ENCODE measurements around the gene SGSM1.

SGSM1 gene

GRCh38 chr22:24805790-24806662 lies at the start of gene SGSM1:
SGSM1 (plus strand) TSS chr22:24806211; CDS start chr22:24806326, 115 bp downstream.
- no peak for TF ChIP-seq CTCF (IDR thresholded peaks at IDR 0.05)
- Histone ChIP-seq H3K27ac (peak within 1 kb of the TSS; percentile 59), H3K4me1 (no peaks in the 10 kb centered on the region), H3K9me3 (ENCODE audit: control insufficient read depth, low read length) (no peaks in the 10 kb centered on the region), H2AFZ (peak within 1 kb of the TSS; percentile 93), H3K4me3 (ENCODE audit: low read depth, low read length) (peak within 1 kb of the TSS; percentile 63), H3K79me2 (no peaks in the 10 kb centered on the region), H3K36me3 (ENCODE audit: control insufficient read depth, insufficient read depth, low read length) (no peaks in the 10 kb centered on the region), H3K9ac (no peak within 1 kb of the TSS), H3K27me3 (ENCODE audit: control insufficient read depth, insufficient read depth, low read length) (no peaks in the 10 kb centered on the region), H3K4me2 (ENCODE audit: low read length) (peak within 1 kb of the TSS; percentile 85)

- no peaks in the 10 kb centered on the region for H3K36me3 ChIP-seq (ENCODE audit: control insufficient read depth, insufficient read depth, low read length)
- H3K79me2 ChIP-seq: no peaks in the 10 kb centered on the region
- no peak overlapping the region for H3K9ac ChIP-seq
- H3K27me3 ChIP-seq (ENCODE audit: control insufficient read depth, insufficient read depth, low read length): no peaks in the 10 kb centered on the region
- no peak overlapping the region for H3K4me3 ChIP-seq (ENCODE audit: low read depth, low read length)
- H3K27ac ChIP-seq: no peak overlapping the region
- no peak overlapping the region for H2AFZ ChIP-seq
- no peaks in the 10 kb centered on the region for H3K4me1 ChIP-seq
- peak; percentile 78 for TF ChIP-seq CTCF (IDR thresholded peaks at IDR 0.05)
- no peak overlapping the region for H3K4me2 ChIP-seq (ENCODE audit: low read length)
- no peaks in the 10 kb centered on the region for H3K9me3 ChIP-seq (ENCODE audit: control insufficient read depth, low read length)
Observed at GRCh38 chr22:24758164-24758799, 47.7 kb upstream of the SGSM1 start.

GRCh38 chr22:24759765-24760164 lies 46.2 kb upstream of the SGSM1 start:
- Histone ChIP-seq H3K9me3 (ENCODE audit: control insufficient read depth, low read length) (no peaks in the 10 kb centered on the region), H3K4me3 (ENCODE audit: low read depth, low read length) (no peak overlapping the region), H2AFZ (no peak overlapping the region), H3K4me1 (no peaks in the 10 kb centered on the region), H3K27ac (no peak overlapping the region), H3K9ac (no peak overlapping the region), H3K36me3 (ENCODE audit: control insufficient read depth, insufficient read depth, low read length) (no peaks in the 10 kb centered on the region), H3K79me2 (no peaks in the 10 kb centered on the region), H3K4me2 (ENCODE audit: low read length) (no peak overlapping the region), H3K27me3 (ENCODE audit: control insufficient read depth, insufficient read depth, low read length) (no peaks in the 10 kb centered on the region)
- no peak for TF ChIP-seq CTCF (IDR thresholded peaks at IDR 0.05)

- H3K4me1 ChIP-seq: no peaks in the 10 kb centered on the region
- no peak overlapping the region for H3K4me3 ChIP-seq (ENCODE audit: low read depth, low read length)
- no peak overlapping the region for H3K9ac ChIP-seq
- no peak overlapping the region for H3K4me2 ChIP-seq (ENCODE audit: low read length)
- H2AFZ ChIP-seq: no peak overlapping the region
- H3K79me2 ChIP-seq: no peaks in the 10 kb centered on the region
- H3K36me3 ChIP-seq (ENCODE audit: control insufficient read depth, insufficient read depth, low read length): no peaks in the 10 kb centered on the region
- no peak for TF ChIP-seq CTCF (IDR thresholded peaks at IDR 0.05)
- no peaks in the 10 kb centered on the region for H3K27me3 ChIP-seq (ENCODE audit: control insufficient read depth, insufficient read depth, low read length)
- no peaks in the 10 kb centered on the region for H3K9me3 ChIP-seq (ENCODE audit: control insufficient read depth, low read length)
- no peak overlapping the region for H3K27ac ChIP-seq
Observed at GRCh38 chr22:24760708-24761306, 45.2 kb upstream of the SGSM1 start.
